SK-N-SH treated with all-trans-retinoic acid at 6 μM for 48 hours (cell line): ENCODE data around the gene SLC4A3.

Source experiments
- ATAC-seq: fragments of 200-7000 bp; cut with Tn5 transposase; 3 replicates; pipeline ENCODE4 v1.9.1; 2020; ENCODE audit warnings: mild to moderate bottlenecking, moderate library complexity
- ARNTL ChIP-seq: fragments of 450-650 bp; formaldehyde crosslinking; IDR thresholded peaks from 2 replicates; pipeline ENCODE4 v1.5.0; 2020; ENCODE audit warnings: low read depth, mild to moderate bottlenecking, moderate library complexity, borderline replicate concordance
- BACH2 ChIP-seq: fragments of 250-450 bp; sonication (Bioruptor Pico); IDR thresholded peaks from 2 replicates; pipeline ENCODE4 v1.9.0; 2021; ENCODE audit warnings: mild to moderate bottlenecking, borderline replicate concordance
- CSDC2 ChIP-seq: fragments of 250-450 bp; sonication (Bioruptor Pico); IDR thresholded peaks from 2 replicates; pipeline ENCODE4 v1.5.0; 2020; ENCODE audit warnings: mild to moderate bottlenecking, moderate library complexity
- ESRRG ChIP-seq: fragments of 250-450 bp; sonication (Bioruptor Pico); IDR thresholded peaks from 2 replicates; pipeline ENCODE4 v1.6.1; 2021; ENCODE audit warnings: mild to moderate bottlenecking
- GLIS3 ChIP-seq: fragments of 250-450 bp; sonication (Bioruptor Pico); IDR thresholded peaks from 2 replicates; pipeline ENCODE4 v1.5.0; 2020; ENCODE audit warnings: mild to moderate bottlenecking, moderate library complexity
- ISL1 ChIP-seq: fragments of 250-450 bp; sonication (Bioruptor Pico); IDR thresholded peaks from 2 replicates; pipeline ENCODE4 v2.1.2; 2022; ENCODE audit warnings: mild to moderate bottlenecking, moderate library complexity
- OSR1 ChIP-seq: fragments of 250-450 bp; sonication (Bioruptor Pico); IDR thresholded peaks from 2 replicates; pipeline ENCODE4 v1.8.0; 2022; ENCODE audit warnings: moderate library complexity, mild to moderate bottlenecking, inconsistent platforms
- TOX ChIP-seq: fragments of 250-450 bp; sonication (Bioruptor Pico); IDR thresholded peaks from 2 replicates; pipeline ENCODE4 v1.8.0; 2021; ENCODE audit warnings: mild to moderate bottlenecking, moderate library complexity, borderline replicate concordance
- ZC3H10 ChIP-seq: fragments of 250-450 bp; sonication (Bioruptor Pico); IDR thresholded peaks from 2 replicates; pipeline ENCODE4 v1.5.1; 2021; ENCODE audit warnings: mild to moderate bottlenecking, moderate library complexity
- ZFP3 ChIP-seq: fragments of 250-450 bp; sonication (Bioruptor Pico); IDR thresholded peaks from 2 replicates; pipeline ENCODE4 v1.5.0; 2020; ENCODE audit warnings: mild to moderate bottlenecking, moderate library complexity
- ZNF565 ChIP-seq: fragments of 450-650 bp; formaldehyde crosslinking; conservative IDR thresholded peaks from 2 replicates; pipeline ENCODE4 v1.5.0; 2020; ENCODE audit warnings: low read depth, mild to moderate bottlenecking, moderate library complexity
- TF ChIP-seq, protein P1 (sequence below): fragments of 250-450 bp; sonication (Bioruptor Pico); IDR thresholded peaks from 2 replicates; pipeline ENCODE4 v1.8.0; 2020; ENCODE audit warnings: mild to moderate bottlenecking, moderate library complexity, borderline replicate concordance
- TF ChIP-seq, protein P2 (sequence below): fragments of 250-450 bp; sonication (Bioruptor Pico); IDR thresholded peaks from 2 replicates; pipeline ENCODE4 v1.5.0; 2020; ENCODE audit warnings: mild to moderate bottlenecking, moderate library complexity
- TF ChIP-seq, protein P3 (sequence below): fragments of 250-450 bp; sonication (Bioruptor Pico); IDR thresholded peaks from 2 replicates; pipeline ENCODE4 v1.8.0; 2021; ENCODE audit warnings: low read depth, mild to moderate bottlenecking, moderate library complexity, borderline replicate concordance
- TF ChIP-seq, protein P4 (sequence below): fragments of 250-450 bp; sonication (Bioruptor Pico); IDR thresholded peaks from 2 replicates; pipeline ENCODE4 v1.5.1; 2021; ENCODE audit warnings: mild to moderate bottlenecking, moderate library complexity

Gene SLC4A3

GRCh38 chr2:219615894-219616293 is 11.5 kb upstream of the SLC4A3 start:
- no peak for ATAC-seq
- TF ChIP-seq TOX (CRISPR knock-in tag) = no peak
- TF ChIP-seq OSR1 (CRISPR knock-in tag) = no peak

DNA sequence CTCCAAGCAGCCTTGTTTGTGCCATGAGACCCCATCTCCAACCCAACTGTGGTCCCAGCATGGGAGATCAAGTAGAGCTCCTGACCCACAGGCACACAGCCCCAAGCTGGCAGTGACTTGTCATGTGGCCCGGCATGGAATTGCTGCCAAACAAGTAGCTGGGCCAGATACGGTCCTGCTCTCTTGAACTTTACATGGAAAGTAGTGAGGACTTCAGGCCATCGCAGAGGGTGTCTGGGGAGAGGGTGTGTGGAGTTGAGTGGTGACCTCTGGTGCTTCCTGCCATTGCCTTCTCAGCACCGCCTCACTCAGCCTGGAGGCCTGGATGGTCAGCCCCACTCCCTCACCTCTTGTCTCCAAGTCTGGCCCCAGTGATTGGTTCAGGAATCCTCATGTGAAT is 10.9 kb upstream of the SLC4A3 start:
- TF ChIP-seq, protein P1, sequence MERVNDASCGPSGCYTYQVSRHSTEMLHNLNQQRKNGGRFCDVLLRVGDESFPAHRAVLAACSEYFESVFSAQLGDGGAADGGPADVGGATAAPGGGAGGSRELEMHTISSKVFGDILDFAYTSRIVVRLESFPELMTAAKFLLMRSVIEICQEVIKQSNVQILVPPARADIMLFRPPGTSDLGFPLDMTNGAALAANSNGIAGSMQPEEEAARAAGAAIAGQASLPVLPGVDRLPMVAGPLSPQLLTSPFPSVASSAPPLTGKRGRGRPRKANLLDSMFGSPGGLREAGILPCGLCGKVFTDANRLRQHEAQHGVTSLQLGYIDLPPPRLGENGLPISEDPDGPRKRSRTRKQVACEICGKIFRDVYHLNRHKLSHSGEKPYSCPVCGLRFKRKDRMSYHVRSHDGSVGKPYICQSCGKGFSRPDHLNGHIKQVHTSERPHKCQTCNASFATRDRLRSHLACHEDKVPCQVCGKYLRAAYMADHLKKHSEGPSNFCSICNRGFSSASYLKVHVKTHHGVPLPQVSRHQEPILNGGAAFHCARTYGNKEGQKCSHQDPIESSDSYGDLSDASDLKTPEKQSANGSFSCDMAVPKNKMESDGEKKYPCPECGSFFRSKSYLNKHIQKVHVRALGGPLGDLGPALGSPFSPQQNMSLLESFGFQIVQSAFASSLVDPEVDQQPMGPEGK = no peak
- TF ChIP-seq, protein P2, sequence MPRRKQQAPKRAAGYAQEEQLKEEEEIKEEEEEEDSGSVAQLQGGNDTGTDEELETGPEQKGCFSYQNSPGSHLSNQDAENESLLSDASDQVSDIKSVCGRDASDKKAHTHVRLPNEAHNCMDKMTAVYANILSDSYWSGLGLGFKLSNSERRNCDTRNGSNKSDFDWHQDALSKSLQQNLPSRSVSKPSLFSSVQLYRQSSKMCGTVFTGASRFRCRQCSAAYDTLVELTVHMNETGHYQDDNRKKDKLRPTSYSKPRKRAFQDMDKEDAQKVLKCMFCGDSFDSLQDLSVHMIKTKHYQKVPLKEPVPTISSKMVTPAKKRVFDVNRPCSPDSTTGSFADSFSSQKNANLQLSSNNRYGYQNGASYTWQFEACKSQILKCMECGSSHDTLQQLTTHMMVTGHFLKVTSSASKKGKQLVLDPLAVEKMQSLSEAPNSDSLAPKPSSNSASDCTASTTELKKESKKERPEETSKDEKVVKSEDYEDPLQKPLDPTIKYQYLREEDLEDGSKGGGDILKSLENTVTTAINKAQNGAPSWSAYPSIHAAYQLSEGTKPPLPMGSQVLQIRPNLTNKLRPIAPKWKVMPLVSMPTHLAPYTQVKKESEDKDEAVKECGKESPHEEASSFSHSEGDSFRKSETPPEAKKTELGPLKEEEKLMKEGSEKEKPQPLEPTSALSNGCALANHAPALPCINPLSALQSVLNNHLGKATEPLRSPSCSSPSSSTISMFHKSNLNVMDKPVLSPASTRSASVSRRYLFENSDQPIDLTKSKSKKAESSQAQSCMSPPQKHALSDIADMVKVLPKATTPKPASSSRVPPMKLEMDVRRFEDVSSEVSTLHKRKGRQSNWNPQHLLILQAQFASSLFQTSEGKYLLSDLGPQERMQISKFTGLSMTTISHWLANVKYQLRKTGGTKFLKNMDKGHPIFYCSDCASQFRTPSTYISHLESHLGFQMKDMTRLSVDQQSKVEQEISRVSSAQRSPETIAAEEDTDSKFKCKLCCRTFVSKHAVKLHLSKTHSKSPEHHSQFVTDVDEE = no peak
- TF ChIP-seq OSR1 (CRISPR knock-in tag) (no peak), ZNF565 (CRISPR knock-in tag) (no peak), GLIS3 (CRISPR knock-in tag) (no peak), BACH2 (no peak), TOX (CRISPR knock-in tag) (no peak), ESRRG (CRISPR knock-in tag) (no peak), ZC3H10 (CRISPR knock-in tag) (no peak), ARNTL (CRISPR knock-in tag) (no peak), ISL1 (CRISPR knock-in tag) (no peak), CSDC2 (CRISPR knock-in tag) (no peak)
- TF ChIP-seq, protein P3, sequence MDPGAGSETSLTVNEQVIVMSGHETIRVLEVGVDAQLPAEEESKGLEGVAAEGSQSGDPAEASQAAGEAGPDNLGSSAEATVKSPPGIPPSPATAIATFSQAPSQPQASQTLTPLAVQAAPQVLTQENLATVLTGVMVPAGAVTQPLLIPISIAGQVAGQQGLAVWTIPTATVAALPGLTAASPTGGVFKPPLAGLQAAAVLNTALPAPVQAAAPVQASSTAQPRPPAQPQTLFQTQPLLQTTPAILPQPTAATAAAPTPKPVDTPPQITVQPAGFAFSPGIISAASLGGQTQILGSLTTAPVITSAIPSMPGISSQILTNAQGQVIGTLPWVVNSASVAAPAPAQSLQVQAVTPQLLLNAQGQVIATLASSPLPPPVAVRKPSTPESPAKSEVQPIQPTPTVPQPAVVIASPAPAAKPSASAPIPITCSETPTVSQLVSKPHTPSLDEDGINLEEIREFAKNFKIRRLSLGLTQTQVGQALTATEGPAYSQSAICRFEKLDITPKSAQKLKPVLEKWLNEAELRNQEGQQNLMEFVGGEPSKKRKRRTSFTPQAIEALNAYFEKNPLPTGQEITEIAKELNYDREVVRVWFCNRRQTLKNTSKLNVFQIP (CRISPR knock-in tag) = no peak
- TF ChIP-seq, protein P4, sequence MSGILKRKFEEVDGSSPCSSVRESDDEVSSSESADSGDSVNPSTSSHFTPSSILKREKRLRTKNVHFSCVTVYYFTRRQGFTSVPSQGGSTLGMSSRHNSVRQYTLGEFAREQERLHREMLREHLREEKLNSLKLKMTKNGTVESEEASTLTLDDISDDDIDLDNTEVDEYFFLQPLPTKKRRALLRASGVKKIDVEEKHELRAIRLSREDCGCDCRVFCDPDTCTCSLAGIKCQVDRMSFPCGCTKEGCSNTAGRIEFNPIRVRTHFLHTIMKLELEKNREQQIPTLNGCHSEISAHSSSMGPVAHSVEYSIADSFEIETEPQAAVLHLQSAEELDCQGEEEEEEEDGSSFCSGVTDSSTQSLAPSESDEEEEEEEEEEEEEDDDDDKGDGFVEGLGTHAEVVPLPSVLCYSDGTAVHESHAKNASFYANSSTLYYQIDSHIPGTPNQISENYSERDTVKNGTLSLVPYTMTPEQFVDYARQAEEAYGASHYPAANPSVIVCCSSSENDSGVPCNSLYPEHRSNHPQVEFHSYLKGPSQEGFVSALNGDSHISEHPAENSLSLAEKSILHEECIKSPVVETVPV (CRISPR knock-in tag) = no peak
- ATAC-seq = no peak

DNA sequence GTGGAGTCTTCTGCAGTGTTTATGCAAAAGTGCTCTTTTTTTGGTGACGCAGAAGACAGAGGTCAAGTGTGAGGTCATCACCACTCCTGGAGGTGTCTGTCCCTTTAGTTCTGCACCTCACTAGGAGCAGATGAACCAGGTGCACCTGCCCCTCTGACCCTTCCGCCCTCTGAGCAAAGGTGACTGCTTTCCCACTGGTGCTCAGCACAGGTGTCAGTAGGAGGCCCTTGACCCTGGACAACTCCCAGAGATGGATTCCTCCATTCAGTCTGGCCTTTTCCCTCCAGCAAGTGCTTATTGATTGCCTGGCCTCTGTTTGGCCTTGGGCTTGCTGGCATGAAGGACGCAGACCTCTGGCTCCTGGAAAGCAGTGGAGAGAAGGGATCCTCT is 8.7 kb upstream of the SLC4A3 start:
- ATAC-seq = no peak
- TF ChIP-seq, protein P1 = no peak
- TF ChIP-seq, protein P4 (CRISPR knock-in tag) = no peak
- no peak for TF ChIP-seq ZFP3 (CRISPR knock-in tag)
- no peak for TF ChIP-seq BACH2
- no peak for TF ChIP-seq ZNF565 (CRISPR knock-in tag)
- TF ChIP-seq OSR1 (CRISPR knock-in tag) = no peak
- TF ChIP-seq, protein P2 = no peak
